A673 (cell line): ENCODE data around the gene XAGE1A.
"Not testable (repeated sequence)": the region's sequence is repeated elsewhere in the genome, so short reads cannot be mapped to it uniquely, and the experiment has no call there.

ENCODE experiments used
- CTCF ChIP-seq: fragments of 300-800, 200-600 bp; sonication (generic); conservative IDR thresholded peaks from 2 replicates; pipeline ENCODE4 v1.5.1; 2017; ENCODE audit warnings: low read depth, mild to moderate bottlenecking, antibody characterized with exemption, low read length, moderate library complexity, mixed read lengths
- EZH2 ChIP-seq: fragments of 200-600 bp; sonication (generic); IDR thresholded peaks from 2 replicates; pipeline ENCODE4 v1.6.1; 2017; ENCODE audit warnings: borderline replicate concordance, low read depth, mild to moderate bottlenecking, mixed read lengths, antibody characterized with exemption, low read length; ENCODE audit not compliant: poor library complexity, severe bottlenecking

GRCh38 chrX:52541051-52541450 is 45.4 kb downstream of the XAGE1A start:
- TF ChIP-seq EZH2, CTCF: not testable (repeated sequence)
